ENCODE measurements around the gene ZNF280D. TPM values are rescaled to one million over a fixed set of nuclear protein-coding genes. Genes with fewer than 3 reads are reported as not detected.

ZNF280D gene
- total RNA-seq, 2 donors from 2014 or later = 30.7 to 34.4 TPM

DNA sequence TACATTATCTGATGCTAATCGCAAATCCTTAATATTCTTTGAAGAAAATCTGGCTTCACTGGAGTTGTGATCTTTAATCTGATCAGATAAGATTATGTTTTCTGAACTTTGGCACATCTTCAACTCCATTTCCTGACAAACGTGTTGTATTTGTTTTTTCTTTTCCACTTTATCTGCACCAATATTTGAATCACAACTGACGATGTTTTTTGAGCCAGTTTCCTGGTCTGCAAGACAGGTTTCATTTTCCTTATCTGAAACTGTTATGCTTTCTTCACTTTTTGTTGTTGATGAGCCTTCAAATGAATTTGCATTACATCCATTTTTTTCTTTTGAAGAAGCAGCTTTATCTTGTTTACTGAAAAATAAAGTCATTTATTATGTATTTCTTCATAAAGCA, 101.5 kb downstream of the ZNF280D start:
- Mint-ChIP-seq H3K27me3 (no peaks in the 10 kb centered on the region), H3K27ac (no peak overlapping the region), H3K4me3 (no peak overlapping the region), H3K4me1 (peaks cover 2% of the 10 kb centered on the region), H3K36me3 (ENCODE audit: low read depth) (peaks cover 3% of the 10 kb centered on the region)
- DNase-seq (no peak), ATAC-seq (no peak)
- H3K9me3 ChIP-seq (ENCODE audit: control insufficient read depth, low read length, poor library complexity, severe bottlenecking) = no peaks in the 10 kb centered on the region

- no peaks in the 10 kb centered on the region for H3K9me3 ChIP-seq (ENCODE audit: control insufficient read depth, low read length, poor library complexity, severe bottlenecking)
- DNase-seq (no peak), ATAC-seq (no peak)
- H3K27me3 Mint-ChIP-seq = no peaks in the 10 kb centered on the region
- H3K4me1 Mint-ChIP-seq = no peaks in the 10 kb centered on the region
- peaks cover 3% of the 10 kb centered on the region for H3K36me3 Mint-ChIP-seq (ENCODE audit: low read depth)
- no peak overlapping the region for H3K27ac Mint-ChIP-seq
- no peak overlapping the region for H3K4me3 Mint-ChIP-seq
Observed at GRCh38 chr15:56628893-56629532, 104.3 kb downstream of the ZNF280D start.

- no peaks in the 10 kb centered on the region for H3K9me3 ChIP-seq (ENCODE audit: control insufficient read depth, low read length, poor library complexity, severe bottlenecking)
- Mint-ChIP-seq H3K4me3 (no peak overlapping the region), H3K4me1 (no peaks in the 10 kb centered on the region), H3K27ac (no peak overlapping the region), H3K36me3 (ENCODE audit: low read depth) (no peaks in the 10 kb centered on the region), H3K27me3 (no peaks in the 10 kb centered on the region)
- DNase-seq (no peak), ATAC-seq (no peak)
Observed at GRCh38 chr15:56619887-56620286, 113.4 kb downstream of the ZNF280D start.

- no peaks in the 10 kb centered on the region for H3K9me3 ChIP-seq (ENCODE audit: control insufficient read depth, low read length, poor library complexity, severe bottlenecking)
- DNase-seq (no peak), ATAC-seq (no peak)
- H3K4me1 Mint-ChIP-seq = peaks cover 3% of the 10 kb centered on the region
- no peaks in the 10 kb centered on the region for H3K36me3 Mint-ChIP-seq (ENCODE audit: low read depth)
- peaks cover 8% of the 10 kb centered on the region for H3K27me3 Mint-ChIP-seq
- H3K27ac Mint-ChIP-seq = no peak overlapping the region
- no peak overlapping the region for H3K4me3 Mint-ChIP-seq
Observed at GRCh38 chr15:56617628-56618027, 115.7 kb downstream of the ZNF280D start.

DNA sequence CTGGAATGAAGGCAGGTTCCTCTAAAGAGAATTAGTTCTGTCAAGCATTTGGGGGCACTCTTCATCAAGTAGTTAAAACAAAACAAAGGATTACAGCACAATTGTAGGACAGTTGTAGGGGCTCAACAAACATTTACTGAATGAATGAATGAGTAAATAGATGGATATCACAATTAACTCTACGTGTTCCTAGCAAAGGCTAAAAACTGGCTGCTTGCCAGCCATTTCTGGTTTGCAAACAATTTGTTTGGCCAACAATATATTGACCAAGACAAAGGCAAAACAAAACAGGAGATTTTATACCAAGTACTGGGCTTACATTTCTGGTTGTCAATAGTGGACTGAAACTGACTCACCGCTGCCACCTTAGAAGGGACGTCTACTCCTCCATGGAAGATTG, 116.8 kb downstream of the ZNF280D start:
- peaks cover 3% of the 10 kb centered on the region for H3K4me1 Mint-ChIP-seq
- no peaks in the 10 kb centered on the region for H3K36me3 Mint-ChIP-seq (ENCODE audit: low read depth)
- no peaks in the 10 kb centered on the region for H3K9me3 ChIP-seq (ENCODE audit: control insufficient read depth, low read length, poor library complexity, severe bottlenecking)
- ATAC-seq = no peak
- H3K4me3 Mint-ChIP-seq = no peak overlapping the region
- peaks cover 8% of the 10 kb centered on the region for H3K27me3 Mint-ChIP-seq
- DNase-seq = no peak
- H3K27ac Mint-ChIP-seq = no peak overlapping the region

DNA sequence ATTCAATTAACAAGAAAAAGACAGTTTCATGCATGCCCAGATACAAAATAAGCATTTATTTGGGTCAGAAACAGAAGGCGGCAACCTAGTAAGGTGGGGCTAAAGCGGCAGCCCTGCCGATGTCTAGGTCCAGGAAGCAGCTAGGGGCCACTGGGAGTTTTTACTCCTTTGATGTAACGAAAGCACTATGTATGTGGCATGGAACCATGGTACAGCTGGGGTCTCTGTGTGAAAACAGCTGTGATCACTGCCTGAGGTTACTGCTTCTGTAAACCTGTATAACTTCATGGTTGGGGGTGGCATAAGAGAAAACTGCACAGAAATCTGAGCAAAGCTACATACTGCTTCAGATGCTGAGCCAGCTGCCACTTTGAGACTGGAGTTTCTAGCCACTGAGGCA, 119.5 kb downstream of the ZNF280D start:
- peaks cover 20% of the 10 kb centered on the region for H3K27me3 Mint-ChIP-seq
- H3K27ac Mint-ChIP-seq = no peak overlapping the region
- no peaks in the 10 kb centered on the region for H3K9me3 ChIP-seq (ENCODE audit: control insufficient read depth, low read length, poor library complexity, severe bottlenecking)
- H3K4me3 Mint-ChIP-seq = no peak overlapping the region
- no peak for ATAC-seq
- H3K4me1 Mint-ChIP-seq = peaks cover 3% of the 10 kb centered on the region
- no peak for DNase-seq
- no peaks in the 10 kb centered on the region for H3K36me3 Mint-ChIP-seq (ENCODE audit: low read depth)

DNA sequence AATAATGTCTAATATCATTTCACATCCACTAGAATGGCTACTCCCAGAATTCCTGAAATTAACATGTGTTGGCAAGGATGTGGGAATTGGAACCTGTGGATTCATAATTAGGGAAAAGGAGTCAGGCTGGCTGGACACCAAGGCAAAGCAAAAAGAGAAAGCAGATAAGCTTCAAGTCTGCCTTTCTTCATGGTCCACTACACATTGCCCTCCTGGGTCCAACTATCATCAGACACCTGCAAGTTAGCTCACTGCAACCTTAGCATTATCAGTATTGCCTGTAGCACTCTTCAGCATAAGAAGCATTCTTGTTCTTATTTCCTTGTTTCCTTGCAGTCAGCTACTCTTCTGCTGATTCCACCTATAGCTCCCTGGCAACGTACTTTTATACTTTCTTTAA, 124.3 kb downstream of the ZNF280D start:
- H3K4me3 Mint-ChIP-seq = no peak overlapping the region
- ATAC-seq = no peak

GRCh38 chr15:56608140-56608778, 125.0 kb downstream of the ZNF280D start:
- no peak for ATAC-seq
- Mint-ChIP-seq H3K27ac (no peak overlapping the region), H3K4me3 (no peak overlapping the region), H3K36me3 (ENCODE audit: low read depth) (no peaks in the 10 kb centered on the region), H3K4me1 (no peaks in the 10 kb centered on the region), H3K27me3 (peaks cover 18% of the 10 kb centered on the region)
- H3K9me3 ChIP-seq (ENCODE audit: control insufficient read depth, low read length, poor library complexity, severe bottlenecking) = no peaks in the 10 kb centered on the region
- DNase-seq = no peak

More for the DNA sequence above, 124.3 kb downstream of the ZNF280D start:
- Mint-ChIP-seq H3K4me1 (peaks cover 2% of the 10 kb centered on the region), H3K27ac (no peak overlapping the region), H3K27me3 (peaks cover 26% of the 10 kb centered on the region), H3K36me3 (ENCODE audit: low read depth) (no peaks in the 10 kb centered on the region)
- H3K9me3 ChIP-seq (ENCODE audit: control insufficient read depth, low read length, poor library complexity, severe bottlenecking) = no peaks in the 10 kb centered on the region
- DNase-seq = no peak

- no peak for DNase-seq
- Mint-ChIP-seq H3K36me3 (ENCODE audit: low read depth) (no peaks in the 10 kb centered on the region), H3K4me1 (no peaks in the 10 kb centered on the region), H3K4me3 (no peak overlapping the region), H3K27ac (no peak overlapping the region), H3K27me3 (peaks cover 6% of the 10 kb centered on the region)
- ATAC-seq = no peak
- H3K9me3 ChIP-seq (ENCODE audit: control insufficient read depth, low read length, poor library complexity, severe bottlenecking) = no peaks in the 10 kb centered on the region
Observed at GRCh38 chr15:56602253-56602652, 131.1 kb downstream of the ZNF280D start.

GRCh38 chr15:56600380-56600779, 132.9 kb downstream of the ZNF280D start:
- no peak for ATAC-seq
- Mint-ChIP-seq H3K4me1 (no peaks in the 10 kb centered on the region), H3K36me3 (ENCODE audit: low read depth) (no peaks in the 10 kb centered on the region), H3K27ac (no peak overlapping the region), H3K4me3 (no peak overlapping the region), H3K27me3 (no peaks in the 10 kb centered on the region)
- DNase-seq = no peak
- H3K9me3 ChIP-seq (ENCODE audit: control insufficient read depth, low read length, poor library complexity, severe bottlenecking) = no peaks in the 10 kb centered on the region

DNA sequence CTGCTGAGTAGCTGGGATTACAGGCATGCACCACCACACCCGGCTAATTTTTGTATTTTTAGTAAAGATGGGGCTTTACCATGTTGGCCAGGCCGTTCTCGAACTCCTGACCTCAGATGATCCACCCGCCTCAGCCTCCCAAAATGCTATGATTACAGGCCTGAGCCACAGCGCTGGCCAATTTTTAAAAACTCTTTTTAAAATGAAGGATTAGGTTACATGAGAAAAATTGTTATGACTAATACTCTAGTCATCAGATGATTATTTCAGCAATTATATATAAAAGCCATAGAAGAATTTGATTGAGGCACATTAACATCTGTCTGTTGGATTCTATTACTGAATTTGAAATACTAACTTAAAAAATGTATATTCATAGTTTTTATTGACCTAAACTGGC, 134.3 kb downstream of the ZNF280D start:
- H3K27me3 Mint-ChIP-seq = no peaks in the 10 kb centered on the region

GRCh38 chr15:56587686-56588085, 145.6 kb downstream of the ZNF280D start:
- H3K4me1 Mint-ChIP-seq = no peaks in the 10 kb centered on the region
- ATAC-seq = no peak
- H3K27ac Mint-ChIP-seq = no peak overlapping the region
- no peak for DNase-seq
- peaks cover 5% of the 10 kb centered on the region for H3K36me3 Mint-ChIP-seq (ENCODE audit: low read depth)
- peaks cover 11% of the 10 kb centered on the region for H3K27me3 Mint-ChIP-seq
- H3K9me3 ChIP-seq (ENCODE audit: control insufficient read depth, low read length, poor library complexity, severe bottlenecking) = peaks cover 5% of the 10 kb centered on the region
- no peak overlapping the region for H3K4me3 Mint-ChIP-seq

More for the DNA sequence above, 134.3 kb downstream of the ZNF280D start:
- Mint-ChIP-seq H3K36me3 (ENCODE audit: low read depth) (no peaks in the 10 kb centered on the region), H3K4me3 (no peak overlapping the region), H3K4me1 (no peaks in the 10 kb centered on the region), H3K27ac (no peak overlapping the region)
- DNase-seq (no peak), ATAC-seq (no peak)
- H3K9me3 ChIP-seq (ENCODE audit: control insufficient read depth, low read length, poor library complexity, severe bottlenecking) = no peaks in the 10 kb centered on the region

DNA sequence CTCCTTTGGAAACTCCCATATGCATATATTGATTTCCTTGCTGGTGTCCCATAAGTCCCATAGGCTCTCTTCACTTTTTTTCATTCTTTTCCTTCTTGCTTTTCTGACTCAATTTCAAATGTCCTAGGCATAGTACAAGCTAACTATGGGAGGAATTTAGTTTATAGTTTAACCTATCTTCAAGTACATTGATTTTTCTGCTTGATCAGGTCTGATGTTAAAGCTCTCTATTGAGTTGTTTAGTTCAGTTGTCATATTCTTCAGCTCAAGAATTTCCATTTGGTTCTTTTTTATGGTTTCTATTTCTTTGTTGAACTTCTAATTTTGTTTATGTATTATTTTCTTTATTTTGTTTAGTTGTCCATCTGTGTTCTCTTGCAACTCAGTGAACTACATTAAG, 147.1 kb downstream of the ZNF280D start:
- no peak overlapping the region for H3K27ac Mint-ChIP-seq
- no peak for DNase-seq

GRCh38 chr15:56582785-56583184, 150.5 kb downstream of the ZNF280D start:
- no peak overlapping the region for H3K4me3 Mint-ChIP-seq
- no peak overlapping the region for H3K27ac Mint-ChIP-seq
- H3K27me3 Mint-ChIP-seq = no peaks in the 10 kb centered on the region
- DNase-seq (no peak), ATAC-seq (no peak)
- peaks cover 2% of the 10 kb centered on the region for H3K36me3 Mint-ChIP-seq (ENCODE audit: low read depth)
- H3K9me3 ChIP-seq (ENCODE audit: control insufficient read depth, low read length, poor library complexity, severe bottlenecking) = peaks cover 5% of the 10 kb centered on the region
- H3K4me1 Mint-ChIP-seq = no peaks in the 10 kb centered on the region

More for the DNA sequence above, 147.1 kb downstream of the ZNF280D start:
- Mint-ChIP-seq H3K36me3 (ENCODE audit: low read depth) (peaks cover 4% of the 10 kb centered on the region), H3K27me3 (peaks cover 2% of the 10 kb centered on the region), H3K4me1 (no peaks in the 10 kb centered on the region), H3K4me3 (no peak overlapping the region)
- no peak for ATAC-seq
- peaks cover 5% of the 10 kb centered on the region for H3K9me3 ChIP-seq (ENCODE audit: control insufficient read depth, low read length, poor library complexity, severe bottlenecking)
